HEK293 (cell line): Measurements from ENCODE around the gene TMEM218.

Source experiments
- CTCF ChIA-PET: fragments of 350-600 bp; formaldehyde crosslinking; extraction: SDS; loops from one replicate; lab custom pipeline; 2021; ENCODE audit warnings: antibody characterized with exemption; lab: Yijun Ruan, JAX
- POLR2A ChIA-PET: fragments of 300-600 bp; formaldehyde crosslinking; extraction: SDS; loops from one replicate; lab custom pipeline; 2020; ENCODE audit warnings: antibody characterized with exemption, inconsistent platforms; lab: Yijun Ruan, JAX
- H3K27ac ChIP-seq: fragments of 200-500 bp; sonication (Bioruptor generic); 2 replicates; pipeline ENCODE4 v1.5.1; 2014; ENCODE audit warnings: low read depth, low read length, control low read depth, inconsistent platforms; ENCODE audit errors: extremely low read depth
- H3K36me3 ChIP-seq, 2 experiments: fragments of 200-500 bp in 1 of 2; sonication (Bioruptor generic) in 1 of 2; 1 replicate in 1 of 2; 2 replicates in 1 of 2; pipeline ENCODE4 v1.5.1; 2014 to 2017; ENCODE audit warnings: inconsistent platforms in 2 of 2, low read length in 2 of 2; ENCODE audit not compliant: control insufficient read depth in 2 of 2, insufficient read depth in 1 of 2
- H3K4me1 ChIP-seq: fragments of 200-500 bp; sonication (Bioruptor generic); 2 replicates; pipeline ENCODE4 v1.5.1; 2014; ENCODE audit warnings: mild to moderate bottlenecking, low read length, inconsistent platforms; ENCODE audit not compliant: control insufficient read depth, insufficient read depth
- H3K4me3 ChIP-seq: 2 replicates; pipeline ENCODE4 v1.5.1; 2011; ENCODE audit warnings: low read depth, mild to moderate bottlenecking, control low read depth, low read length, moderate library complexity
- H3K9me3 ChIP-seq: fragments of 200-500 bp; sonication (Bioruptor generic); 2 replicates; pipeline ENCODE4 v1.5.1; 2014; ENCODE audit warnings: low read depth, low read length, inconsistent platforms; ENCODE audit not compliant: control insufficient read depth, insufficient read depth
- AEBP2 ChIP-seq: fragments of 450-650 bp; formaldehyde crosslinking; IDR thresholded peaks from 2 replicates; pipeline ENCODE4 v1.5.1; 2016; ENCODE audit warnings: missing biosample characterization, missing genetic modification characterization, borderline replicate concordance
- GLIS1 ChIP-seq: fragments of 450-650 bp; formaldehyde crosslinking; IDR thresholded peaks from 2 replicates; pipeline ENCODE4 v1.5.1; 2016; ENCODE audit warnings: missing biosample characterization, missing genetic modification characterization
- HOXD13 ChIP-seq: sonication (generic); formaldehyde crosslinking; IDR thresholded peaks from 2 replicates; pipeline ENCODE4 v1.8.0; 2022; ENCODE audit warnings: missing genetic modification reagents, borderline replicate concordance
- KLF16 ChIP-seq: fragments of 450-650 bp; formaldehyde crosslinking; IDR thresholded peaks from 2 replicates; pipeline ENCODE4 v1.5.1; 2017; ENCODE audit warnings: missing biosample characterization, missing genetic modification characterization
- MYNN ChIP-seq: fragments of 450-650 bp; formaldehyde crosslinking; IDR thresholded peaks from 2 replicates; pipeline ENCODE4 v1.5.1; 2016; ENCODE audit warnings: missing biosample characterization, missing genetic modification characterization, borderline replicate concordance
- OVOL3 ChIP-seq: fragments of 450-650 bp; formaldehyde crosslinking; IDR thresholded peaks from 2 replicates; pipeline ENCODE4 v1.5.1; 2016; ENCODE audit warnings: missing biosample characterization, missing genetic modification characterization
- TSHZ1 ChIP-seq: fragments of 450-650 bp; formaldehyde crosslinking; IDR thresholded peaks from 2 replicates; pipeline ENCODE4 v1.5.1; 2016; ENCODE audit warnings: missing biosample characterization, missing genetic modification characterization, borderline replicate concordance
- ZBTB17 ChIP-seq: fragments of 450-650 bp; formaldehyde crosslinking; IDR thresholded peaks from 2 replicates; pipeline ENCODE4 v1.5.1; 2016; ENCODE audit warnings: missing biosample characterization, missing genetic modification characterization
- ZBTB20 ChIP-seq: fragments of 450-650 bp; formaldehyde crosslinking; IDR thresholded peaks from 2 replicates; pipeline ENCODE4 v1.5.1; 2016; ENCODE audit warnings: missing biosample characterization, missing genetic modification characterization
- ZBTB6 ChIP-seq: fragments of 450-650 bp; formaldehyde crosslinking; IDR thresholded peaks from 2 replicates; pipeline ENCODE4 v1.5.1; 2017; ENCODE audit warnings: missing biosample characterization, missing genetic modification characterization
- ZFP69B ChIP-seq: fragments of 450-650 bp; formaldehyde crosslinking; IDR thresholded peaks from 2 replicates; pipeline ENCODE4 v1.5.1; 2016; ENCODE audit warnings: missing biosample characterization, missing genetic modification characterization
- ZNF157 ChIP-seq: fragments of 450-650 bp; formaldehyde crosslinking; IDR thresholded peaks from 2 replicates; pipeline ENCODE4 v1.5.1; 2016; ENCODE audit warnings: missing biosample characterization, missing genetic modification characterization
- ZNF174 ChIP-seq: fragments of 450-650 bp; formaldehyde crosslinking; IDR thresholded peaks from 2 replicates; pipeline ENCODE4 v1.5.0; 2017; ENCODE audit warnings: missing biosample characterization, mild to moderate bottlenecking, missing genetic modification characterization
- ZNF221 ChIP-seq: fragments of 450-650 bp; formaldehyde crosslinking; IDR thresholded peaks from 2 replicates; pipeline ENCODE4 v1.5.1; 2017; ENCODE audit warnings: missing biosample characterization, missing genetic modification characterization, borderline replicate concordance
- ZNF23 ChIP-seq: fragments of 450-650 bp; formaldehyde crosslinking; IDR thresholded peaks from 2 replicates; pipeline ENCODE4 v1.5.1; 2016; ENCODE audit warnings: missing biosample characterization, missing genetic modification characterization, borderline replicate concordance
- ZNF274 ChIP-seq, 2 experiments: fragments of 200-500 bp in 1 of 2; fragments of 450-650 bp in 1 of 2; sonication (Bioruptor generic) in 1 of 2; formaldehyde crosslinking in 1 of 2; IDR thresholded peaks; 2 replicates each; pipeline versions ENCODE4 v1.5.1 to v1.6.1; 2014 to 2016; ENCODE audit warnings: borderline replicate concordance in 1 of 2, inconsistent platforms in 1 of 2, low read length in 1 of 2, missing biosample characterization in 1 of 2, missing genetic modification characterization in 1 of 2
- ZNF324 ChIP-seq: fragments of 450-650 bp; formaldehyde crosslinking; IDR thresholded peaks from 2 replicates; pipeline ENCODE4 v1.5.1; 2016; ENCODE audit warnings: missing biosample characterization, missing genetic modification characterization
- ZNF335 ChIP-seq: fragments of 450-650 bp; formaldehyde crosslinking; conservative IDR thresholded peaks from 2 replicates; pipeline ENCODE4 v1.5.1; 2016; ENCODE audit warnings: missing biosample characterization, missing genetic modification characterization
- ZNF354C ChIP-seq: fragments of 450-650 bp; formaldehyde crosslinking; IDR thresholded peaks from 2 replicates; pipeline ENCODE4 v1.5.1; 2016; ENCODE audit warnings: missing biosample characterization, missing genetic modification characterization, low read depth, borderline replicate concordance
- ZNF37A ChIP-seq: fragments of 450-650 bp; IDR thresholded peaks from 2 replicates; pipeline ENCODE4 v1.5.1; 2018; ENCODE audit warnings: missing biosample characterization, missing genetic modification characterization
- ZNF48 ChIP-seq: fragments of 450-650 bp; formaldehyde crosslinking; IDR thresholded peaks from 2 replicates; pipeline ENCODE4 v1.5.1; 2016; ENCODE audit warnings: missing biosample characterization, missing genetic modification characterization
- ZNF596 ChIP-seq: fragments of 450-650 bp; IDR thresholded peaks from 2 replicates; pipeline ENCODE4 v1.5.0; 2018; ENCODE audit warnings: missing biosample characterization, mild to moderate bottlenecking, missing genetic modification characterization, moderate library complexity
- ZNF623 ChIP-seq: fragments of 450-650 bp; formaldehyde crosslinking; IDR thresholded peaks from 2 replicates; pipeline ENCODE4 v1.5.1; 2016; ENCODE audit warnings: missing biosample characterization, missing genetic modification characterization
- ZNF629 ChIP-seq: fragments of 450-650 bp; formaldehyde crosslinking; IDR thresholded peaks from 2 replicates; pipeline ENCODE4 v1.5.1; 2017; ENCODE audit warnings: missing biosample characterization, missing genetic modification characterization
- ZNF677 ChIP-seq: fragments of 450-650 bp; IDR thresholded peaks from 2 replicates; pipeline ENCODE4 v1.5.0; 2018; ENCODE audit warnings: missing biosample characterization, mild to moderate bottlenecking, missing genetic modification characterization, moderate library complexity
- ZNF843 ChIP-seq: fragments of 450-650 bp; formaldehyde crosslinking; IDR thresholded peaks from 2 replicates; pipeline ENCODE4 v1.5.1; 2016; ENCODE audit warnings: missing biosample characterization, missing genetic modification characterization
- ZSCAN30 ChIP-seq: fragments of 450-650 bp; IDR thresholded peaks from 2 replicates; pipeline ENCODE4 v1.5.1; 2018; ENCODE audit warnings: missing biosample characterization, mild to moderate bottlenecking, missing genetic modification characterization, moderate library complexity

TMEM218 gene

GRCh38 chr11:125129316-125129993 lies 18.0 kb upstream of the TMEM218 start:
- TF ChIP-seq ZNF23 (no peak), ZSCAN30 (tag by site-specific recombination) (no peak), ZNF623 (no peak), ZNF629 (no peak), ZBTB20 (tag by site-specific recombination) (no peak), ZNF354C (tag by site-specific recombination) (no peak), HOXD13 (CRISPR knock-in tag) (no peak), ZNF37A (tag by site-specific recombination) (no peak), ZNF174 (tag by site-specific recombination) (no peak), ZNF843 (tag by site-specific recombination) (no peak), ZBTB17 (tag by site-specific recombination) (no peak), ZNF335 (tag by site-specific recombination) (no peak), ZNF677 (no peak)
- H3K4me1 ChIP-seq = no peaks in the 10 kb centered on the region
- no peak overlapping the region for H3K27ac ChIP-seq
- H3K4me3 ChIP-seq = no peak overlapping the region
- no peaks in the 10 kb centered on the region for H3K9me3 ChIP-seq
- H3K36me3 ChIP-seq = no peaks in the 10 kb centered on the region
- ChIA-PET CTCF (interaction anchor here (1.2 kb wide), 2 partner anchors 11 to 38 kb away, joined by 3 to 4 read pairs; no protein-coding TSS in a partner anchor), POLR2A (interaction anchor here (0.9 kb wide), 1 partner anchor 11 kb away, joined by 5 read pairs; no protein-coding TSS in a partner anchor)

- ChIA-PET POLR2A (interaction anchor here (0.9 kb wide), 1 partner anchor 12 kb away, joined by 5 read pairs; no protein-coding TSS in a partner anchor), CTCF (interaction anchor here (1.3 kb wide), 1 partner anchor 14 kb away, joined by 7 read pairs; no protein-coding TSS in a partner anchor)
- no peaks in the 10 kb centered on the region for H3K4me1 ChIP-seq
- no peaks in the 10 kb centered on the region for H3K9me3 ChIP-seq
- no peak overlapping the region for H3K27ac ChIP-seq
- no peaks in the 10 kb centered on the region for H3K36me3 ChIP-seq
- TF ChIP-seq ZNF48 (tag by site-specific recombination) = no peak
- no peak for TF ChIP-seq ZNF677
- TF ChIP-seq GLIS1 (tag by site-specific recombination) = no peak
- TF ChIP-seq ZNF274 (IDR thresholded peaks at IDR 0.05; ENCODE audit: low read length) = no peak
- no peak for TF ChIP-seq ZNF274 (tag by site-specific recombination; IDR thresholded peaks at IDR 0.05; ENCODE audit: borderline replicate concordance)
- no peak for TF ChIP-seq ZNF157 (tag by site-specific recombination)
- TF ChIP-seq KLF16 (tag by site-specific recombination) = no peak
- no peak for TF ChIP-seq ZFP69B (tag by site-specific recombination)
- TF ChIP-seq ZBTB6 = no peak
- no peak for TF ChIP-seq ZNF324 (tag by site-specific recombination)
- TF ChIP-seq, all 188 proteins: peak for 0
- H3K4me3 ChIP-seq = no peak overlapping the region
These were observed 17.0 kb upstream of the TMEM218 start for GRCh38 chr11:125128450-125128849.

GRCh38 chr11:125124618-125124992 lies 13.2 kb upstream of the TMEM218 start:
- Histone ChIP-seq H3K4me1 (no peaks in the 10 kb centered on the region), H3K27ac (no peak overlapping the region), H3K9me3 (no peaks in the 10 kb centered on the region), H3K4me3 (no peak overlapping the region), H3K36me3 (no peaks in the 10 kb centered on the region)
- ChIA-PET CTCF (interaction anchor here (0.6 to 2.0 kb wide), 8 partner anchors 8 to 329 kb away, joined by 3 to 13 read pairs (median 4); partner anchors contain the start of gene TMEM218), POLR2A (no interaction called here)
- TF ChIP-seq TSHZ1 (tag by site-specific recombination) (no peak), AEBP2 (tag by site-specific recombination) (no peak), ZNF221 (tag by site-specific recombination) (no peak), OVOL3 (tag by site-specific recombination) (no peak), MYNN (tag by site-specific recombination) (no peak), ZNF596 (tag by site-specific recombination) (no peak)
